Vagina (tissue), 2 donors: ENCODE data around the gene RPTOR. TPM values are rescaled to one million over a fixed set of nuclear protein-coding genes. Genes with fewer than 3 reads are reported as not detected.

Source experiments
- DNase-seq, 2 donors: peaks; one replicate each; pipeline ENCODE4 v3.0.0-alpha.2; 2017; ENCODE audit errors: extremely low spot score in 2 of 2
- H3K27ac ChIP-seq: fragments of 200-600 bp; sonication (generic); one replicate; pipeline ENCODE4 v1.5.1; 2019
- H3K27me3 ChIP-seq: fragments of 200-600 bp; sonication (generic); one replicate; pipeline ENCODE4 v1.5.1; 2019
- H3K36me3 ChIP-seq, 2 donors: fragments of 200-600 bp; sonication (generic); one replicate each; pipeline ENCODE4 v1.5.1; 2017 to 2019
- H3K4me1 ChIP-seq: fragments of 200-600 bp; sonication (generic); one replicate; pipeline ENCODE4 v1.5.1; 2019
- H3K4me3 ChIP-seq, 2 donors: fragments of 200-600 bp; sonication (generic); 1 replicate in 1 of 2; 2 replicates in 1 of 2; pipeline ENCODE4 v1.5.1; 2016 to 2019
- H3K9me3 ChIP-seq: fragments of 200-600 bp; sonication (generic); one replicate; pipeline ENCODE4 v1.5.1; 2019
- POLR2A ChIP-seq, 2 donors: fragments of 450-650 bp; IDR thresholded peaks; one replicate each; pipeline ENCODE4 v1.6.1; 2017; ENCODE audit warnings: antibody characterized with exemption in 2 of 2, mild to moderate bottlenecking in 2 of 2, moderate library complexity in 2 of 2
- POLR2AphosphoS5 ChIP-seq, 2 donors: sonication (generic); formaldehyde crosslinking; IDR thresholded peaks; one replicate each; pipeline ENCODE4 v1.9.0; 2017; ENCODE audit warnings: antibody characterized with exemption in 2 of 2, mild to moderate bottlenecking in 2 of 2, low read depth in 1 of 2; ENCODE audit not compliant: insufficient read depth in 1 of 2
- intact Hi-C: fragments of 100-400 bp; cut with DNase I; formaldehyde crosslinking; loops from one replicate; pipeline ENCODE4 v1.15.1; 2023
- total RNA-seq: library from RNA; depleted of rRNA; stranded (reverse); fragments of >200 nt; gene quantifications from one replicate; pipeline ENCODE4 v1.2.3, GENCODE V29; 2016
- TF ChIP-seq, protein P1 (sequence below), 3 experiments: fragments of 450-650 bp in 2 of 3; fragments of 200-600 bp in 1 of 3; sonication (generic) in 1 of 3; IDR thresholded peaks; one replicate each; pipeline ENCODE4 v1.5.1; 2017 to 2019; ENCODE audit warnings: antibody characterized with exemption in 3 of 3, mild to moderate bottlenecking in 2 of 3, moderate library complexity in 2 of 3

RPTOR gene
- total RNA-seq, 1 donor from 2014 or later: 38.3 TPM

DNA sequence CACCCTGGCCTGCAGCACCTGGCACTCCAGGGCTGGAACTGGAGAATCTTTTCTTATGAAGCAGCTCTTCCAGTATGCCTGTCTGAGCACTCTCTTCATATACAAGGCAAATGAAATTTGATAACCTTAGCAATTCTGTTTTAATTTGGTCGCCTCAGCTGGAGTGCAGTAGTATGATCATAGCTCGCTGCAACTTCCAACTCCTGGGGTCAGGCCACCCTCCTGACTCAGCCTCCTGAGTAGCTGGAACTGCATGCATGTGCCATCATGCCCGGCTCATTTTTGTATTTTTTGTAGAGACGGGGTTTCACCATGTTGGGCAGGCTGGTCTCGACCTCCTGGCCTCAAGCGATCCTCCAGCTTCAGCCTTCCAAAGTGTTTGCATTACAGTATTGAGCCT is 306.2 kb downstream of the RPTOR start:
- intact Hi-C loops: no loop called here
- TF ChIP-seq, protein P1, sequence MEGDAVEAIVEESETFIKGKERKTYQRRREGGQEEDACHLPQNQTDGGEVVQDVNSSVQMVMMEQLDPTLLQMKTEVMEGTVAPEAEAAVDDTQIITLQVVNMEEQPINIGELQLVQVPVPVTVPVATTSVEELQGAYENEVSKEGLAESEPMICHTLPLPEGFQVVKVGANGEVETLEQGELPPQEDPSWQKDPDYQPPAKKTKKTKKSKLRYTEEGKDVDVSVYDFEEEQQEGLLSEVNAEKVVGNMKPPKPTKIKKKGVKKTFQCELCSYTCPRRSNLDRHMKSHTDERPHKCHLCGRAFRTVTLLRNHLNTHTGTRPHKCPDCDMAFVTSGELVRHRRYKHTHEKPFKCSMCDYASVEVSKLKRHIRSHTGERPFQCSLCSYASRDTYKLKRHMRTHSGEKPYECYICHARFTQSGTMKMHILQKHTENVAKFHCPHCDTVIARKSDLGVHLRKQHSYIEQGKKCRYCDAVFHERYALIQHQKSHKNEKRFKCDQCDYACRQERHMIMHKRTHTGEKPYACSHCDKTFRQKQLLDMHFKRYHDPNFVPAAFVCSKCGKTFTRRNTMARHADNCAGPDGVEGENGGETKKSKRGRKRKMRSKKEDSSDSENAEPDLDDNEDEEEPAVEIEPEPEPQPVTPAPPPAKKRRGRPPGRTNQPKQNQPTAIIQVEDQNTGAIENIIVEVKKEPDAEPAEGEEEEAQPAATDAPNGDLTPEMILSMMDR (IDR thresholded peaks at IDR 0.05): no peak
- no peak for TF ChIP-seq POLR2AphosphoS5 (IDR thresholded peaks at IDR 0.05; ENCODE audit: insufficient read depth in 1 of 2, low read depth in 1 of 2)
- TF ChIP-seq POLR2A (IDR thresholded peaks at IDR 0.05): no peak
- Histone ChIP-seq H3K9me3 (no peaks in the 10 kb centered on the region), H3K36me3 (peaks cover 0 to 10% of the 10 kb centered on the region in 2 donors), H3K4me3 (no peak overlapping the region), H3K4me1 (peaks cover 3% of the 10 kb centered on the region), H3K27me3 (no peaks in the 10 kb centered on the region), H3K27ac (no peak overlapping the region)
- DNase-seq: no peak

DNA sequence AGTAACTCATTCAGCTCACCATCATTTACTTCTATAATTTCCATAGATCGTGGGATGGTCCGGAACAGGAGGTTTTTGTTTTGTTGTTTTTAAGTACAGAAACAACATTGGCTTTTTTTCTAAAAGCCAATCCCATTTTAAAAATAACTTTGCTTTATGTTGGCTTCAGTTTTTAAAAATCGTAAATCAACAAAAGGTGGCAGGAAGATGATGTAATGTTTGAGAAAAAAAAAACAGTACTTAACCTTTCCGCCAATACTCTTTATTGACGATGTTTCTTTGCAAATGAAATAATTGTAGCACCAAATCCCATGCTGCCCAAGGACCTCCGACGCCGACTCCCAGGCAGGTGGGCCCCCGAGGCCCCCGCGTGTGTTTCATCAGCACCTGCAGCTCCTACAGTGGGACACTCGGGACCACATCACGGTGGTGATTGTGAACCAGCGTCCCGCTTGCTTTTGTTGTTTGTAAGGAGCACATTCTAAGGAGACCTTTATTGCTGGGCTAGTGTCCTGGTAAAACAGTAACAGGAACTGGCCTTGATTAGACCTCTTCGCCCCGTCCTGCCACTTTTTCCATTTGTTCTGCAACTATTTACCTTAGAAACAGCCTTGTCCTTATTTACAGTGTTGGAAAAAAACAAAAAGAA is 306.8 kb downstream of the RPTOR start:
- H3K36me3 ChIP-seq: peaks cover 0 to 11% of the 10 kb centered on the region in 2 donors
- no peaks in the 10 kb centered on the region for H3K27me3 ChIP-seq
- DNase-seq: no peak
- no peak for TF ChIP-seq POLR2AphosphoS5 (IDR thresholded peaks at IDR 0.05; ENCODE audit: insufficient read depth in 1 of 2, low read depth in 1 of 2)
- no peak for TF ChIP-seq POLR2A (IDR thresholded peaks at IDR 0.05)
- TF ChIP-seq, protein P1 (IDR thresholded peaks at IDR 0.05): no peak
- peaks cover 9% of the 10 kb centered on the region for H3K4me1 ChIP-seq
- no peak overlapping the region for H3K4me3 ChIP-seq
- H3K27ac ChIP-seq: no peak overlapping the region
- intact Hi-C loops: no loop called here
- H3K9me3 ChIP-seq: no peaks in the 10 kb centered on the region

DNA sequence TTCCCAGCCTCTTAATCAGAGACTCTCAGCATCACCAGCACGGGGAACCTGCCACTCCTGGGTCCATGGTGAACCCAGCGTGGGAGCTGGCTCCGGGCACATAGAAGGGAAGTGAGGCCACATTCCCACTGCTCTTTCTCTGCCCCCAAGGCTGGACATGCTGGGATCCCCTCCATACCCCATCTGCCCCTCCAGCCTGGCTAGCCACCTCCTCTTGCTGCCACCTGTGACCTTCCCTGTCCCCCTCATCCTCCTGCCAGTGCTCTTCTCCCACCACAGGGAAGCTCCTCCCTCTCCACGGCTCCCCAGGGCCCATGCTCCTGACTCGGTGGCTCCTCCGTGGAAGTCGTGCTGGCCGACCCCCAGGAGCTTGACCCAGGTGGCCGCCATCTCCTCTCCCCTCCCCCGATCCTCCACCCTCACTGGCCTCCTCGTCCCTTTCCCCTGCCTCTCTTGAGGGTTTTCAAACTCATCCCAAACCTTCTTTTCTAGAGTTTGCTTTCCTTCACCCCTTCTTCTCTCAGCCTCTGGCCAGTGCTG is 307.9 kb downstream of the RPTOR start:
- Histone ChIP-seq H3K36me3 (peaks cover 0 to 7% of the 10 kb centered on the region in 2 donors), H3K4me1 (peaks cover 10% of the 10 kb centered on the region), H3K9me3 (no peaks in the 10 kb centered on the region), H3K4me3 (no peak overlapping the region), H3K27me3 (no peaks in the 10 kb centered on the region), H3K27ac (no peak overlapping the region)
- no peak for DNase-seq
- TF ChIP-seq, protein P1 (IDR thresholded peaks at IDR 0.05): no peak
- TF ChIP-seq POLR2A (IDR thresholded peaks at IDR 0.05) (no peak), POLR2AphosphoS5 (IDR thresholded peaks at IDR 0.05; ENCODE audit: insufficient read depth in 1 of 2, low read depth in 1 of 2) (no peak)
- intact Hi-C loops: no loop called here

DNA sequence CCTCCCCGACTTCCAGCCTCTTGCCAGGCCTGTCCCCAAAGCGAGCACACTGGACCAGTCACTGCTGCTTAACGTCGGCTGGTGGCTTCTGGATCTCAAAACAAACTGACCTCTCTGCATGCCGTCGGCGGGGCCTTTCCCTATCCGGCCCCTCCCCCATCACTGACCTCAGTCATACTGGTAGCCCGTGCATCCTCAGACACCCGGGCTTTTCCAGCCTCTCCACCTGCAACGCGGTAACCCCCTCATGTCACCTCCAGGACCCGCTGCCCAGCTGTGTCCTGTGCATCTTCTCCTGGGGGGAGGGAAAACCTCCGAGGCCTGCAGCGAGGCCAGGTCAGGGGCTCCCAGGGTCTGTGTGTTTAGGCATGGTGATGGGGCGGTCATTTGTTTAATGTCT is 308.4 kb downstream of the RPTOR start:
- DNase-seq: no peak
- H3K9me3 ChIP-seq: no peaks in the 10 kb centered on the region
- no peak overlapping the region for H3K27ac ChIP-seq
- H3K27me3 ChIP-seq: no peaks in the 10 kb centered on the region
- intact Hi-C loops: no loop called here
- TF ChIP-seq POLR2A (IDR thresholded peaks at IDR 0.05): no peak
- no peak for TF ChIP-seq POLR2AphosphoS5 (IDR thresholded peaks at IDR 0.05; ENCODE audit: insufficient read depth in 1 of 2, low read depth in 1 of 2)
- TF ChIP-seq, protein P1 (IDR thresholded peaks at IDR 0.05): no peak
- H3K4me3 ChIP-seq: no peak overlapping the region
- peaks cover 10% of the 10 kb centered on the region for H3K4me1 ChIP-seq
- peaks cover 0 to 7% of the 10 kb centered on the region in 2 donors for H3K36me3 ChIP-seq

DNA sequence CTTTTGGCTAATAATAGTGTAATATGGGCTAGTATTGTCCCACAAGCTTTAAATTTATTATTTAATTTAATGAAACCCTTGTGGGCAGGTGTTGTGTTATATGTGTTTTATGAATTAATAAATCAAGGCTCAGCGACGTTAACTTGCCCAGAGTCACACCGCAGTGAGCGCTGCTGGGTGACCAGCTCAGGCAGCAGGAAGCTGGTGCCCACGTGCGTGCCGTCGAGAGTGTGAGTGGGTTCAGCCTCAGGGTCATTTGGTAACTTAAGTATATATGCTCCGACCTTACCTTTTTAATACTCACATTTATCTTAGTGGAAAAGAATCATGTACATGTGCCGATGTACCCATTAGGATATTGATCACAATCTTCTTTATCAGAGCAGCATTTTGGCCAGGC is 309.6 kb downstream of the RPTOR start:
- H3K27ac ChIP-seq: no peak overlapping the region
- H3K36me3 ChIP-seq: peaks cover 0 to 7% of the 10 kb centered on the region in 2 donors
- H3K4me3 ChIP-seq: no peak overlapping the region
- TF ChIP-seq, protein P1 (IDR thresholded peaks at IDR 0.05): no peak
- TF ChIP-seq POLR2A (IDR thresholded peaks at IDR 0.05) (no peak), POLR2AphosphoS5 (IDR thresholded peaks at IDR 0.05; ENCODE audit: insufficient read depth in 1 of 2, low read depth in 1 of 2) (no peak)
- H3K4me1 ChIP-seq: peaks cover 16% of the 10 kb centered on the region
- no peaks in the 10 kb centered on the region for H3K27me3 ChIP-seq
- DNase-seq: no peak
- intact Hi-C loops: no loop called here
- no peaks in the 10 kb centered on the region for H3K9me3 ChIP-seq
